Heart right ventricle (tissue), 16 donors: Measurements from ENCODE around the gene TNFRSF21. TPM values are rescaled to one million over a fixed set of nuclear protein-coding genes. Genes with fewer than 3 reads are reported as not detected.

ENCODE experiments used
- ATAC-seq, 8 donors: fragments of 200-7000 bp; cut with Tn5 transposase; one replicate each; pipeline ENCODE4 v1.9.1; 2020; ENCODE audit warnings: mild to moderate bottlenecking in 8 of 8, moderate library complexity in 8 of 8, moderate number of reproducible peaks in 1 of 8
- DNase-seq, 2 donors: peaks; one replicate each; pipeline ENCODE4 v3.0.0-alpha.2; 2020
- H3K27ac ChIP-seq, 10 donors: fragments of 200-600 bp; sonication (generic) in 2 of 10; one replicate each; pipeline versions ENCODE4 v1.5.0 to v1.8.0; 2020 to 2022; ENCODE audit warnings: mild to moderate bottlenecking in 3 of 10
- H3K27me3 ChIP-seq, 7 donors: fragments of 200-600 bp; one replicate each; pipeline ENCODE4 v1.8.0; 2021 to 2022; ENCODE audit warnings: mild to moderate bottlenecking in 2 of 7
- H3K36me3 ChIP-seq, 9 donors: fragments of 200-600 bp; sonication (generic) in 1 of 9; one replicate each; pipeline versions ENCODE4 v1.5.0 to v1.8.0; 2020 to 2022; ENCODE audit warnings: mild to moderate bottlenecking in 2 of 9
- H3K4me1 ChIP-seq, 9 donors: fragments of 200-600 bp; sonication (generic) in 1 of 9; one replicate each; pipeline versions ENCODE4 v1.5.0 to v1.8.0; 2020 to 2022; ENCODE audit warnings: mild to moderate bottlenecking in 4 of 9
- H3K4me3 ChIP-seq, 10 donors: fragments of 200-600 bp; sonication (generic) in 2 of 10; one replicate each; pipeline versions ENCODE4 v1.5.0 to v1.8.0; 2020 to 2022; ENCODE audit warnings: mild to moderate bottlenecking in 7 of 10, moderate library complexity in 2 of 10
- H3K9me3 ChIP-seq, 11 donors: fragments of 200-600 bp in 10 of 11; sonication (generic) in 2 of 11; one replicate each; pipeline versions ENCODE4 v1.5.0 to v1.8.0; 2013 to 2022; ENCODE audit warnings: mild to moderate bottlenecking in 2 of 11, control low read depth in 1 of 11, moderate library complexity in 1 of 11
- CTCF ChIP-seq, 9 donors: fragments of 200-600 bp; sonication (generic) in 2 of 9; IDR thresholded peaks; one replicate each; pipeline versions ENCODE4 v1.5.0 to v1.8.0; 2021 to 2022; ENCODE audit warnings: antibody characterized with exemption in 9 of 9, mild to moderate bottlenecking in 5 of 9, moderate library complexity in 1 of 9
- WGBS, 2 donors: extraction: QIAGEN DNeasy Blood & Tissue Kit; methylation state at CpG; one replicate each; pipeline ENCODE4 v1.1.7; 2013; ENCODE audit warnings: inconsistent platforms in 1 of 2; 5-methylcytosine and 5-hydroxymethylcytosine counted together
- intact Hi-C, 10 donors: fragments of 100-400 bp; cut with DNase I; formaldehyde crosslinking; loops; one replicate each; pipeline versions ENCODE4 v1.11.1 to v1.14.2; 2022
- polyA plus RNA-seq, 2 donors: library from polyadenylated mRNA; stranded (reverse); fragments of 200-250 nt; gene quantifications; one replicate each; pipeline ENCODE4 v1.2.3, GENCODE V29; 2013
- total RNA-seq, 10 donors: library from RNA; stranded (reverse); fragmentation: NEBNext Ultra II Directional in 3 of 10; extraction: Animal tissue kit (Norgen Biotek cat#: 25700) in 3 of 10; gene quantifications; one replicate each; pipeline versions ENCODE4 v1.2.1 to v1.2.4, GENCODE V29; 2021 to 2023
- donor health status: Arrhythmogenic right ventricular cardiomyopathy.
- donor health status: ischemic (EF 13 %, LVEDD 7.1; RV severe dilation, severe dysfunction).
- donor health status: healthy with polysubstance abuse.
- donor health status: DM: no; HTN: yes; CAD: no.
- donor health status: DM: no; HTN: no; CAD: no.
- donor health status: ischemic (EF 25% LVEDD 6.9; RV normal size, moderate dysfunction).
- donor health status: ischemic (EF 25% LVEDD 5.7; RV mildly dilated, moderate dysfunction).
- donor health status: healthy.
- donor health status: DM: yes; HTN: yes; CAD: no.
- donor health status: Ischemic cardiomyopathy.
- donor health status: ischemic (EF 35%, LVEDD 5.7; RV mildly dilated, moderate dysfunction).
- donor health status: nonischemic (EF 11% LVEDD 7.7; RV severe dilation, severe dysfunction).
- donor health status: DM: yes; HTN: yes; CAD: no.
- donor health status: PGD.
- donor health status: ischemic (EF 29% LVEDD 5.4; RV normal size, mild dysfunction).
- donor health status: nonischemic (EF 23%, LVEDD 6.1; RV moderate dilation, normal function).

TNFRSF21 gene
- total and polyA plus RNA-seq, 12 donors, result 3.8 to 12.8 (median 6.0) TPM

GRCh38 chr6:47182291-47182957 lies 127.3 kb downstream of the TNFRSF21 start:
- Histone ChIP-seq H3K27ac (no peak overlapping the region), H3K9me3 (no peaks in the 10 kb centered on the region), H3K4me1 (no peaks in the 10 kb centered on the region), H3K36me3 (no peaks in the 10 kb centered on the region), H3K27me3 (no peaks in the 10 kb centered on the region), H3K4me3 (no peak overlapping the region)
- ATAC-seq (no peak), DNase-seq (no peak)
- intact Hi-C loops, result no loop called here
- WGBS, 2 donors, result 85 to 90% methylated on average over 6 of the region's 6 CpGs
- TF ChIP-seq CTCF (IDR thresholded peaks at IDR 0.05), result no peak

GRCh38 chr6:47181681-47182080 lies 128.0 kb downstream of the TNFRSF21 start:
- WGBS, 2 donors, result 88 to 93% methylated on average over 5 of the region's 5 CpGs
- H3K4me3 ChIP-seq, result no peak overlapping the region
- no peak for ATAC-seq

More at GRCh38 chr6:47181681-47182080, 128.0 kb downstream of the TNFRSF21 start:
- H3K9me3 ChIP-seq, result no peaks in the 10 kb centered on the region
- no peak for DNase-seq
- intact Hi-C loops, result no loop called here
- no peaks in the 10 kb centered on the region for H3K4me1 ChIP-seq
- no peak for TF ChIP-seq CTCF (IDR thresholded peaks at IDR 0.05)
- H3K27ac ChIP-seq, result no peak overlapping the region
- no peaks in the 10 kb centered on the region for H3K27me3 ChIP-seq
- no peaks in the 10 kb centered on the region for H3K36me3 ChIP-seq

Other genes starting within 250 kb of the TNFRSF21 start
- gene CD2AP, start 167.9 kb upstream of the TNFRSF21 start, total RNA-seq, result 10 to 100 TPM in 8 of 10 donors, 1 to 10 TPM in 2; 8.5 to 15.6 (median 10.8) TPM
- gene CD2AP, start 167.9 kb upstream of the TNFRSF21 start, polyA plus RNA-seq, result 10 to 100 TPM in 1 of 2 donors, 1 to 10 TPM in 1; 5.8 to 10.8 TPM